Measurements from ENCODE around the gene GAST. TPM values are rescaled to one million over a fixed set of nuclear protein-coding genes. Genes with fewer than 3 reads are reported as not detected.
A peak's percentile ranks its signal among the peaks of the same experiment; 100 is the strongest.

Gene GAST
- total and polyA plus RNA-seq, 9 of the 15 experiments (the other 6 are each of a cell fraction or from before 2014, with no cell fraction given), result not detected

DNA sequence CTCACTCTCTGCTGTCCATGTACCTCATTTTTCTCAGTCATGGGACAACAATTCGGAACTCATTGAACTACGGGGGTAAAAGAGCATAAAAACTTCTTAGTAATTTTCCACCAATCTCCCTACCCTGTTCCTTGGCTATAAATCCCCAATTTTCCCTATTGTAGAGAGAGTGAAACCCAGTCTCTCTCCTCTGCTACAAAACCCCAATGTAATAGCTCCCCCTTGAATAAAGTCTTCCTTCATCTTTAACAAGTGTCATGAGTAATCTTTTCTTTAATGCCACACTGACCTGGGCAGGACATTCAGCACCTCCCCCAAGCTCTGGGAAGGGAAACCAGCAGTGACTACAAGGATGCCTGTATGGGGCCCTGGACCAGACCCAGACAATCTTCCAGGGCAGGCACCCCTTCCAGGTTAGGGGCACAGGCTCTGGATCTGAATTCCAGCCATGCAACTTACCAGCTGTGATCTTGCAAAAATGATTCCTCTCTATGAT lies 33.7 kb upstream of the GAST start (continued):
- TF ChIP-seq, protein P1, sequence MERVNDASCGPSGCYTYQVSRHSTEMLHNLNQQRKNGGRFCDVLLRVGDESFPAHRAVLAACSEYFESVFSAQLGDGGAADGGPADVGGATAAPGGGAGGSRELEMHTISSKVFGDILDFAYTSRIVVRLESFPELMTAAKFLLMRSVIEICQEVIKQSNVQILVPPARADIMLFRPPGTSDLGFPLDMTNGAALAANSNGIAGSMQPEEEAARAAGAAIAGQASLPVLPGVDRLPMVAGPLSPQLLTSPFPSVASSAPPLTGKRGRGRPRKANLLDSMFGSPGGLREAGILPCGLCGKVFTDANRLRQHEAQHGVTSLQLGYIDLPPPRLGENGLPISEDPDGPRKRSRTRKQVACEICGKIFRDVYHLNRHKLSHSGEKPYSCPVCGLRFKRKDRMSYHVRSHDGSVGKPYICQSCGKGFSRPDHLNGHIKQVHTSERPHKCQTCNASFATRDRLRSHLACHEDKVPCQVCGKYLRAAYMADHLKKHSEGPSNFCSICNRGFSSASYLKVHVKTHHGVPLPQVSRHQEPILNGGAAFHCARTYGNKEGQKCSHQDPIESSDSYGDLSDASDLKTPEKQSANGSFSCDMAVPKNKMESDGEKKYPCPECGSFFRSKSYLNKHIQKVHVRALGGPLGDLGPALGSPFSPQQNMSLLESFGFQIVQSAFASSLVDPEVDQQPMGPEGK (CRISPR knock-in tag; IDR thresholded peaks at IDR 0.05; ENCODE audit: borderline replicate concordance), result peak; percentile 97
- TF ChIP-seq HDAC8 (tag; IDR thresholded peaks at IDR 0.05) (no peak), SAFB (IDR thresholded peaks at IDR 0.05; ENCODE audit: borderline replicate concordance, low read depth, low read length) (no peak), SOX6 (IDR thresholded peaks at IDR 0.05) (no peak), SAFB2 (IDR thresholded peaks at IDR 0.05; ENCODE audit: borderline replicate concordance, low read depth, low read length, severe bottlenecking) (no peak), ZNF175 (CRISPR knock-in tag; IDR thresholded peaks at IDR 0.05; ENCODE audit: low read depth) (no peak), HEY1 (CRISPR knock-in tag; IDR thresholded peaks at IDR 0.05; ENCODE audit: borderline replicate concordance) (peak; percentile 99), ZNF696 (CRISPR knock-in tag; conservative IDR thresholded peaks at IDR 0.05) (peak; percentile 97), GABPA (tag; conservative IDR thresholded peaks at IDR 0.05; ENCODE audit: low read depth) (no peak), GATA2 (CRISPR knock-in tag; IDR thresholded peaks at IDR 0.05) (peak; percentile 40; the same call in 1 of the 2 replicates), ZNF507 (tag; conservative IDR thresholded peaks at IDR 0.05) (no peak), GABPB1 (CRISPR knock-in tag; IDR thresholded peaks at IDR 0.05) (peak; percentile 51)
- TF ChIP-seq, protein P2, sequence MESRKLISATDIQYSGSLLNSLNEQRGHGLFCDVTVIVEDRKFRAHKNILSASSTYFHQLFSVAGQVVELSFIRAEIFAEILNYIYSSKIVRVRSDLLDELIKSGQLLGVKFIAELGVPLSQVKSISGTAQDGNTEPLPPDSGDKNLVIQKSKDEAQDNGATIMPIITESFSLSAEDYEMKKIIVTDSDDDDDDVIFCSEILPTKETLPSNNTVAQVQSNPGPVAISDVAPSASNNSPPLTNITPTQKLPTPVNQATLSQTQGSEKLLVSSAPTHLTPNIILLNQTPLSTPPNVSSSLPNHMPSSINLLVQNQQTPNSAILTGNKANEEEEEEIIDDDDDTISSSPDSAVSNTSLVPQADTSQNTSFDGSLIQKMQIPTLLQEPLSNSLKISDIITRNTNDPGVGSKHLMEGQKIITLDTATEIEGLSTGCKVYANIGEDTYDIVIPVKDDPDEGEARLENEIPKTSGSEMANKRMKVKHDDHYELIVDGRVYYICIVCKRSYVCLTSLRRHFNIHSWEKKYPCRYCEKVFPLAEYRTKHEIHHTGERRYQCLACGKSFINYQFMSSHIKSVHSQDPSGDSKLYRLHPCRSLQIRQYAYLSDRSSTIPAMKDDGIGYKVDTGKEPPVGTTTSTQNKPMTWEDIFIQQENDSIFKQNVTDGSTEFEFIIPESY (CRISPR knock-in tag; IDR thresholded peaks at IDR 0.05), result no peak
- TF ChIP-seq, protein P3, sequence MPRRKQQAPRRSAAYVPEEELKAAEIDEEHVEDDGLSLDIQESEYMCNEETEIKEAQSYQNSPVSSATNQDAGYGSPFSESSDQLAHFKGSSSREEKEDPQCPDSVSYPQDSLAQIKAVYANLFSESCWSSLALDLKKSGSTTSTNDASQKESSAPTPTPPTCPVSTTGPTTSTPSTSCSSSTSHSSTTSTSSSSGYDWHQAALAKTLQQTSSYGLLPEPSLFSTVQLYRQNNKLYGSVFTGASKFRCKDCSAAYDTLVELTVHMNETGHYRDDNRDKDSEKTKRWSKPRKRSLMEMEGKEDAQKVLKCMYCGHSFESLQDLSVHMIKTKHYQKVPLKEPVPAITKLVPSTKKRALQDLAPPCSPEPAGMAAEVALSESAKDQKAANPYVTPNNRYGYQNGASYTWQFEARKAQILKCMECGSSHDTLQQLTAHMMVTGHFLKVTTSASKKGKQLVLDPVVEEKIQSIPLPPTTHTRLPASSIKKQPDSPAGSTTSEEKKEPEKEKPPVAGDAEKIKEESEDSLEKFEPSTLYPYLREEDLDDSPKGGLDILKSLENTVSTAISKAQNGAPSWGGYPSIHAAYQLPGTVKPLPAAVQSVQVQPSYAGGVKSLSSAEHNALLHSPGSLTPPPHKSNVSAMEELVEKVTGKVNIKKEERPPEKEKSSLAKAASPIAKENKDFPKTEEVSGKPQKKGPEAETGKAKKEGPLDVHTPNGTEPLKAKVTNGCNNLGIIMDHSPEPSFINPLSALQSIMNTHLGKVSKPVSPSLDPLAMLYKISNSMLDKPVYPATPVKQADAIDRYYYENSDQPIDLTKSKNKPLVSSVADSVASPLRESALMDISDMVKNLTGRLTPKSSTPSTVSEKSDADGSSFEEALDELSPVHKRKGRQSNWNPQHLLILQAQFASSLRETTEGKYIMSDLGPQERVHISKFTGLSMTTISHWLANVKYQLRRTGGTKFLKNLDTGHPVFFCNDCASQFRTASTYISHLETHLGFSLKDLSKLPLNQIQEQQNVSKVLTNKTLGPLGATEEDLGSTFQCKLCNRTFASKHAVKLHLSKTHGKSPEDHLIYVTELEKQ (CRISPR knock-in tag; IDR thresholded peaks at IDR 0.05), result no peak
- TF ChIP-seq, protein P4, sequence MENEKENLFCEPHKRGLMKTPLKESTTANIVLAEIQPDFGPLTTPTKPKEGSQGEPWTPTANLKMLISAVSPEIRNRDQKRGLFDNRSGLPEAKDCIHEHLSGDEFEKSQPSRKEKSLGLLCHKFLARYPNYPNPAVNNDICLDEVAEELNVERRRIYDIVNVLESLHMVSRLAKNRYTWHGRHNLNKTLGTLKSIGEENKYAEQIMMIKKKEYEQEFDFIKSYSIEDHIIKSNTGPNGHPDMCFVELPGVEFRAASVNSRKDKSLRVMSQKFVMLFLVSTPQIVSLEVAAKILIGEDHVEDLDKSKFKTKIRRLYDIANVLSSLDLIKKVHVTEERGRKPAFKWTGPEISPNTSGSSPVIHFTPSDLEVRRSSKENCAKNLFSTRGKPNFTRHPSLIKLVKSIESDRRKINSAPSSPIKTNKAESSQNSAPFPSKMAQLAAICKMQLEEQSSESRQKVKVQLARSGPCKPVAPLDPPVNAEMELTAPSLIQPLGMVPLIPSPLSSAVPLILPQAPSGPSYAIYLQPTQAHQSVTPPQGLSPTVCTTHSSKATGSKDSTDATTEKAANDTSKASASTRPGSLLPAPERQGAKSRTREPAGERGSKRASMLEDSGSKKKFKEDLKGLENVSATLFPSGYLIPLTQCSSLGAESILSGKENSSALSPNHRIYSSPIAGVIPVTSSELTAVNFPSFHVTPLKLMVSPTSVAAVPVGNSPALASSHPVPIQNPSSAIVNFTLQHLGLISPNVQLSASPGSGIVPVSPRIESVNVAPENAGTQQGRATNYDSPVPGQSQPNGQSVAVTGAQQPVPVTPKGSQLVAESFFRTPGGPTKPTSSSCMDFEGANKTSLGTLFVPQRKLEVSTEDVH (IDR thresholded peaks at IDR 0.05; ENCODE audit: low read depth, partially characterized antibody), result peak; percentile 45
- TF ChIP-seq, protein P5, sequence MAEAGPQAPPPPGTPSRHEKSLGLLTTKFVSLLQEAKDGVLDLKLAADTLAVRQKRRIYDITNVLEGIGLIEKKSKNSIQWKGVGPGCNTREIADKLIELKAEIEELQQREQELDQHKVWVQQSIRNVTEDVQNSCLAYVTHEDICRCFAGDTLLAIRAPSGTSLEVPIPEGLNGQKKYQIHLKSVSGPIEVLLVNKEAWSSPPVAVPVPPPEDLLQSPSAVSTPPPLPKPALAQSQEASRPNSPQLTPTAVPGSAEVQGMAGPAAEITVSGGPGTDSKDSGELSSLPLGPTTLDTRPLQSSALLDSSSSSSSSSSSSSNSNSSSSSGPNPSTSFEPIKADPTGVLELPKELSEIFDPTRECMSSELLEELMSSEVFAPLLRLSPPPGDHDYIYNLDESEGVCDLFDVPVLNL (CRISPR knock-in tag; IDR thresholded peaks at IDR 0.05; ENCODE audit: low read depth), result no peak
